Mononuclear cell (primary cell): ENCODE measurements around the gene PHF19. TPM values are rescaled to one million over a fixed set of nuclear protein-coding genes. Genes with fewer than 3 reads are reported as not detected.

Source experiments
- H3K27me3 ChIP-seq: 2 replicates; pipeline ENCODE4 v1.6.0; 2011; ENCODE audit warnings: low read length, control low read depth; ENCODE audit not compliant: insufficient read depth
- H3K4me1 ChIP-seq: 2 replicates; pipeline ENCODE4 v1.5.1; 2011; ENCODE audit warnings: mild to moderate bottlenecking, low read length, control low read depth; ENCODE audit not compliant: insufficient read depth
- H3K4me3 ChIP-seq: 2 replicates; pipeline ENCODE4 v1.5.1; 2011; ENCODE audit warnings: mild to moderate bottlenecking, low read length, moderate library complexity
- H3K9me3 ChIP-seq: 2 replicates; pipeline ENCODE4 v1.5.1; 2011; ENCODE audit warnings: low read depth, mild to moderate bottlenecking, control low read depth, low read length
- total RNA-seq: library from RNA; depleted of rRNA; stranded (reverse); fragments of >200 nt; gene quantifications from one replicate; pipeline ENCODE4 v1.2.3, GENCODE V29; 2012

PHF19 gene
- total RNA-seq, result 31.6 TPM

GRCh38 chr9:120876842-120877240 lies at the start of gene PHF19:
Gene PHF19, minus strand, starts transcription at chr9:120877188. Its CDS starts 2,447 bp downstream, at chr9:120874741.
- H3K4me1 ChIP-seq, result peaks cover 50% of the 10 kb centered on the region
- no peaks in the 10 kb centered on the region for H3K9me3 ChIP-seq
- H3K4me3 ChIP-seq, result peak within 1 kb of the TSS; percentile 68
- H3K27me3 ChIP-seq, result no peaks in the 10 kb centered on the region

- no peaks in the 10 kb centered on the region for H3K9me3 ChIP-seq
- peak within 1 kb of the TSS; percentile 60 for H3K4me3 ChIP-seq
- no peaks in the 10 kb centered on the region for H3K27me3 ChIP-seq
- peaks cover 88% of the 10 kb centered on the region for H3K4me1 ChIP-seq
Observed at GRCh38 chr9:120926397-120926928, 49.5 kb upstream of the PHF19 start, which contains the start of gene TRAF1. Gene TRAF1, minus strand, starts transcription at chr9:120926796. Its CDS starts 721 bp downstream, at chr9:120926075.

- H3K27me3 ChIP-seq, result no peaks in the 10 kb centered on the region
- H3K4me1 ChIP-seq, result peaks cover 88% of the 10 kb centered on the region
- peak overlapping the region; percentile 35 for H3K4me3 ChIP-seq
- no peaks in the 10 kb centered on the region for H3K9me3 ChIP-seq
Observed at GRCh38 chr9:120925535-120926396, 48.8 kb upstream of the PHF19 start.

- Histone ChIP-seq H3K9me3 (no peaks in the 10 kb centered on the region), H3K4me1 (peaks cover 88% of the 10 kb centered on the region), H3K4me3 (peak overlapping the region; percentile 35), H3K27me3 (no peaks in the 10 kb centered on the region)
Observed at GRCh38 chr9:120924698-120925534, 47.9 kb upstream of the PHF19 start.

- Histone ChIP-seq H3K4me1 (peaks cover 90% of the 10 kb centered on the region), H3K4me3 (peak overlapping the region; percentile 5), H3K27me3 (no peaks in the 10 kb centered on the region), H3K9me3 (no peaks in the 10 kb centered on the region)
Observed at GRCh38 chr9:120923620-120924328, 46.8 kb upstream of the PHF19 start.

GRCh38 chr9:120922404-120923195 lies 45.6 kb upstream of the PHF19 start:
- Histone ChIP-seq H3K27me3 (no peaks in the 10 kb centered on the region), H3K9me3 (no peaks in the 10 kb centered on the region), H3K4me3 (no peak overlapping the region), H3K4me1 (peaks cover 84% of the 10 kb centered on the region)

GRCh38 chr9:120921661-120922181 lies 44.7 kb upstream of the PHF19 start:
- H3K4me1 ChIP-seq, result peaks cover 79% of the 10 kb centered on the region
- H3K27me3 ChIP-seq, result no peaks in the 10 kb centered on the region
- no peaks in the 10 kb centered on the region for H3K9me3 ChIP-seq
- H3K4me3 ChIP-seq, result no peak overlapping the region

- Histone ChIP-seq H3K9me3 (no peaks in the 10 kb centered on the region), H3K4me3 (no peak overlapping the region), H3K4me1 (peaks cover 77% of the 10 kb centered on the region), H3K27me3 (no peaks in the 10 kb centered on the region)
Observed at GRCh38 chr9:120920806-120921178, 43.8 kb upstream of the PHF19 start.

GRCh38 chr9:120919843-120920805 lies 43.1 kb upstream of the PHF19 start:
- Histone ChIP-seq H3K9me3 (no peaks in the 10 kb centered on the region), H3K4me1 (peaks cover 77% of the 10 kb centered on the region), H3K4me3 (no peak overlapping the region), H3K27me3 (no peaks in the 10 kb centered on the region)

- H3K4me1 ChIP-seq, result peaks cover 77% of the 10 kb centered on the region
- H3K4me3 ChIP-seq, result no peak overlapping the region
- H3K9me3 ChIP-seq, result no peaks in the 10 kb centered on the region
- H3K27me3 ChIP-seq, result no peaks in the 10 kb centered on the region
Observed at GRCh38 chr9:120918931-120919842, 42.2 kb upstream of the PHF19 start.

- no peaks in the 10 kb centered on the region for H3K27me3 ChIP-seq
- H3K9me3 ChIP-seq, result no peaks in the 10 kb centered on the region
- H3K4me3 ChIP-seq, result no peak overlapping the region
- peaks cover 66% of the 10 kb centered on the region for H3K4me1 ChIP-seq
Observed at GRCh38 chr9:120917929-120918762, 41.2 kb upstream of the PHF19 start.
